Astrocyte of the cerebellum (primary cell): ENCODE measurements around the gene LDB3.
A peak's percentile ranks its signal among the peaks of the same experiment; 100 is the strongest.
"Not testable (repeated sequence)": the region's sequence is repeated elsewhere in the genome, so short reads cannot be mapped to it uniquely, and the experiment has no call there.

ENCODE experiments used
- DNase-seq: peaks from one replicate; pipeline ENCODE4 v3.0.0-alpha.2; 2011; ENCODE audit warnings: low read depth
- H3K4me3 ChIP-seq: 2 replicates; pipeline ENCODE4 v1.5.1; 2011; ENCODE audit warnings: mild to moderate bottlenecking, low read depth, low read length, moderate library complexity
- in situ Hi-C: cut with HindIII; loops from 2 replicates; pipeline ENCODE4 v1.10.0; 2017; ENCODE audit warnings: low sequenced_read_pairs
- TF ChIP-seq, protein P1 (sequence below): IDR thresholded peaks from 2 replicates; pipeline ENCODE4 v1.5.1; 2012; ENCODE audit warnings: low read length, low read depth, moderate library complexity, mild to moderate bottlenecking; ENCODE audit errors: missing control alignments

Gene LDB3

DNA sequence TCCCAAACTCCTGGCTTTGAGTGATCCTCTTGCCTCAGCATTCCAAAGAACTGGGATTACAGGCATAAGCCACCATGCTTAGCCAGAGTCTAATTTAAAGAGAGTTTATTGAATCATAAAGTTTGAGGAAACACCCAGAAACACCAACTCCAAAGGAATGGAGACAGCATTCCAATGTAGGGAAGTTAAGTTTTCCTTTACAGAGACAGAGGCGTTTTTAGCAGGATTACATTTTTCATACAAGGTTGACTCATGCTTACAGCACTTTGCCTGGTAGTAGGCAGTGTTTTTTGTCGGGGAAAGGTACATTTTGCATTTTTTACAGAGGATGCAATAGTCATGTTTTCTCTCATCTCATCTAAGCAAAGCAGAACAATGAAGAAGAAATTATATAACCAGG is 32.9 kb upstream of the LDB3 start:
- H3K4me3 ChIP-seq: no peak overlapping the region
- no peak for DNase-seq
- TF ChIP-seq, protein P1, sequence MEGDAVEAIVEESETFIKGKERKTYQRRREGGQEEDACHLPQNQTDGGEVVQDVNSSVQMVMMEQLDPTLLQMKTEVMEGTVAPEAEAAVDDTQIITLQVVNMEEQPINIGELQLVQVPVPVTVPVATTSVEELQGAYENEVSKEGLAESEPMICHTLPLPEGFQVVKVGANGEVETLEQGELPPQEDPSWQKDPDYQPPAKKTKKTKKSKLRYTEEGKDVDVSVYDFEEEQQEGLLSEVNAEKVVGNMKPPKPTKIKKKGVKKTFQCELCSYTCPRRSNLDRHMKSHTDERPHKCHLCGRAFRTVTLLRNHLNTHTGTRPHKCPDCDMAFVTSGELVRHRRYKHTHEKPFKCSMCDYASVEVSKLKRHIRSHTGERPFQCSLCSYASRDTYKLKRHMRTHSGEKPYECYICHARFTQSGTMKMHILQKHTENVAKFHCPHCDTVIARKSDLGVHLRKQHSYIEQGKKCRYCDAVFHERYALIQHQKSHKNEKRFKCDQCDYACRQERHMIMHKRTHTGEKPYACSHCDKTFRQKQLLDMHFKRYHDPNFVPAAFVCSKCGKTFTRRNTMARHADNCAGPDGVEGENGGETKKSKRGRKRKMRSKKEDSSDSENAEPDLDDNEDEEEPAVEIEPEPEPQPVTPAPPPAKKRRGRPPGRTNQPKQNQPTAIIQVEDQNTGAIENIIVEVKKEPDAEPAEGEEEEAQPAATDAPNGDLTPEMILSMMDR: no peak
- in situ Hi-C loops: no loop called here

DNA sequence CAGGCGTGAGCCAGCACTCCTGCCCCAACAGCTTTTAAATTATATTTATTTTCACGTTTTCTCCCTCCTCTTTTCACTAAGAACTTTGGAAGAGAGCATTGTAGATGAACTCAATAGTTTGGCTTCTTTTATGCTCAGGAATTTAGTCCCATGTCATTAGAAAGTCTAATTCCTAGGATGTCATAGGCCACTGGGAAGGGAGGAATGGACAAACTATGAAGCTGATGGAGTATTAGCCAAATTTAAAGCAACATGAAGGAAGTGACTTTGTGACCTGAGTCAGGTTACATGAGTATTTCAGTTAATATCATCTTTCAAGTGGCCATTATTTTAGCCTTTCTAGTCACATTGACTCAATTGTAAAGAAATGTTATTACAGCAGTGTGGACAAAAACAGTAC is 32.0 kb upstream of the LDB3 start:
- no peak overlapping the region for H3K4me3 ChIP-seq
- in situ Hi-C loops: no loop called here
- TF ChIP-seq, protein P1: no peak
- DNase-seq: no peak

DNA sequence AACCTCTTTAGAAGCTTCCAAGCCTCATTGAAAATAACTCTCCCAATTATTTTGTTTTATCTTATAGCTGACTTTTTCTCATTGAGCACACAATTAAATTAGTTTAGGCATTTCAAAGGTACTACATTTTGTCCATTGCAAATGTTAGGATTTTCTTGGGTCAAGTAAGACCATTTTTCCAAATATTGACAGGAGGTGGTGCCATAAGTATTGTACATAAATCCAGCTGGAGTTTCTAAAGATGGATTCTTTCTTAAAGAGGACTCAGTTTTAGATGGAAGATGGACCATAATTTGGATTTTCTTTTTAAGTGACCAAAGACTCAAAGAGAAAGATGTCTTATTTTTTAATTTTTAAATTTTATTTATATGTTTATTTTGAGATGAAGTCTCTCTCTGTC is 26.3 kb upstream of the LDB3 start:
- in situ Hi-C loops: no loop called here
- TF ChIP-seq, protein P1: no peak
- H3K4me3 ChIP-seq: no peak overlapping the region

DNA sequence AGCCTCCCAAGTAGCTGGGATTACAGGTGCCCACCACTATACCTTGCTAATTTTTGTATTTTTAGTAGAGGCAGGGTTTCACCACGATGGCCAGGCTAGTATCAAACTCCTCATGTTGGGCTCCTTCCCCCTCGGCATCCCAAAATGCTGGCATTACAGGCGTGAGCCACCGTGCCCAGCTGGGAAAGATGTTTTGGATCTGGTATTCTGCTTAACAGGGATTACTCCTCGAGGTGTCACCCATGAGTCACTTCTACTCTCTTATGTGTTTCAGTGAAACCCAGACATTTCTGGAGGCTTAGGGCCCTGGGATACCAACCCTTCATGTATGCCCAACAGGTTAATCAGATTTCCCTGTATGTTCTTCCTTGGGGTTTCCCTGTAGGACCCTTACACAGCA is 25.8 kb upstream of the LDB3 start:
- H3K4me3 ChIP-seq: no peak overlapping the region
- in situ Hi-C loops: no loop called here
- no peak for DNase-seq
- TF ChIP-seq, protein P1: no peak

More for the DNA sequence above, 26.3 kb upstream of the LDB3 start:
- DNase-seq: no peak

DNA sequence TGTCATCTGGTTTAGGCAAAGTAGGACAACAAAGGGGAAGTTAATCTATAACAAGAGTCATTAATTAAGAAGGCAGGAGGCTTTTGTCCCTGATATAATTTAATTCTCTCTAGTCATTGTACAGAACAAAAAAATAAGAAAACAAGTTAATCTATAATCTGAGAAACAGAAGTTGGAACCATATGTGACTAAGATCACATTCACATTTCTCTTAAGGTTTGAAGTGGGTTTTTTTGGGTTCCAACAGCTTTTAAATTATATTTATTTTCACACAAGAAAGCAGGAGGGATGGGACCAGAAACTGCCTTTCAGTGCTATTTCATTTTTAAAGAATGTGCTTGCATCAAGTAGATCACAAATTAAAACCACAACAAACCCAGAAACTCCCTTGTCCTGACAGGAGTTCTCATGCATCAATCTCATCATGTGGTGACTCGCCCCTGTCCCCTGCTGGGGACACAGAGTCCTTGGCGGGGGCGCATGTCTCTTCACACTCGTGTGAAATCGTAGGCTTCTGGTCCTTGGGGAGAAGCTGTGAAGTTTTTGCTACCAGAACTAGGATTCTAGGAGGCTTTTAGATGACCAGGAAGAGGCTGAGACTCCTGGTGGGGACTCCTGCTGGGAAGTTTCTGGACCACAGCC is 24.0 kb upstream of the LDB3 start:
- TF ChIP-seq, protein P1: peak; percentile 19
- no peak overlapping the region for H3K4me3 ChIP-seq
- no peak for DNase-seq
- in situ Hi-C loops: no loop called here

DNA sequence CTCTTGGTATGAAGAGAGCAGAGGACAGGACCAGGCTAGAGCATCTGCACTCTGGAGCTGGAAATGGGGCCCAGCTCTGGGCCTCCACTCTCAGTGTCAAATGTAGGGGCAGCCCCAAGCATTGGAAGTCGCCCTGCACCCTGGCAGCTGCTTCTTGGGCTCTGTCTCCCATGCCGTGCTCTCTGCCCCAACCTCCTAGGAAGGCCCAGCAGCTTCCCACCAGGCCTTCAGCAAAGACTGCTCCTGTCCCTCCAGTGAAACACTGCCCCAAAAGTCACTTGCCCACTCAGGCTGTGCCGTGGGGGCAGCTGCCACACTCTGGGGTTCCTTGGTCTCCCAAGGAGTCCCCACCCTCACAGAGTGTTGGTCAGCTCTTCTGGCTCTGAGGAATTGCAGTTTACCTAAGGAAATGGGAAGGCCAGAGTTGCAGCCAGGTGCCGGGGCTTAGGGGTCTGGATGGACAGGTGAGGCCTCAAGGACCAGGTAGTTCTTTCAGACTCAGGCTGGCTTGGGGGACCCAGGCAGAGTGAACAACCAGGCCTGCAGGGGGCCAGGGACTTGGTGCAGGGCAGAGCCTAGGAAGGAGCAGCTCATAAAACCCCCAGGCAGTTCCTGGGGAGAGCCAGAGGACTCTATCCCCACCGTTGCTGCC is 23.4 kb upstream of the LDB3 start:
- in situ Hi-C loops: no loop called here
- no peak for DNase-seq
- TF ChIP-seq, protein P1: no peak
- H3K4me3 ChIP-seq: no peak overlapping the region

DNA sequence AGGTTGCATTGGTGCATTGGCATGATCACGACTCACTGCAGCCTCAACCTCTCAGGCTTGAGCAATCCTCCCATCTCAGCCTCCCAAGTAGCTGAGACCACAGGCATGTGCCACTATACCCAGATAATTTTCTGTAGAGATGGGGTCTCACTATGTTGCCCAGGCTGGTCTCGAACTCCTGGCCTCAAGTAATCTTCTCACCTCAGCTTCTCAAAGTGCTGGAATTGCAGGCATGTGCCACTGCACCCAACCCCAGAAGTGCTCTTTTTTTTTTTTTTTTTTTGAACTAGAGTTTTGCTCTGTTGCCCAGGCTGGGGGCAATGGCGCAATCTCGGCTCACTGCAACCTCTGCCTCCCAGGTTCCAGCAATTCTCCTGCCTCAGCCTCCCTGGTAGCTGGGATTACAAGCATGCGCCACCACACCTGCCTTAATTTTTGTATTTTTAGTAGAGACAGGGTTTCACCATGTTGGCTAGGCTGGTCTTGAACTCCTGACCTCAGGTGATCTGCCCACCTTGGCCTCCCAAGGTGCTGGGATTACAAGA is 22.6 kb upstream of the LDB3 start:
- H3K4me3 ChIP-seq, DNase-seq, in situ Hi-C loops: not testable (repeated sequence)
